Stimulated activated CD4-positive, alpha-beta T cell treated with anti-CD3 and anti-CD28 coated beads, Interleukin-1b, Interleukin-23, amount 100 ng/mL, for 1 hour (primary cell): Measurements from ENCODE around the gene RGPD6.
A peak's percentile ranks its signal among the peaks of the same experiment; 100 is the strongest.
"Not testable (repeated sequence)": the region's sequence is repeated elsewhere in the genome, so short reads cannot be mapped to it uniquely, and the experiment has no call there.

Experiments
- DNase-seq, 2 donors: peaks; one replicate each; pipeline ENCODE4 v3.0.0-alpha.2; 2020; ENCODE audit warnings: low read depth in 2 of 2

RGPD6 gene

DNA sequence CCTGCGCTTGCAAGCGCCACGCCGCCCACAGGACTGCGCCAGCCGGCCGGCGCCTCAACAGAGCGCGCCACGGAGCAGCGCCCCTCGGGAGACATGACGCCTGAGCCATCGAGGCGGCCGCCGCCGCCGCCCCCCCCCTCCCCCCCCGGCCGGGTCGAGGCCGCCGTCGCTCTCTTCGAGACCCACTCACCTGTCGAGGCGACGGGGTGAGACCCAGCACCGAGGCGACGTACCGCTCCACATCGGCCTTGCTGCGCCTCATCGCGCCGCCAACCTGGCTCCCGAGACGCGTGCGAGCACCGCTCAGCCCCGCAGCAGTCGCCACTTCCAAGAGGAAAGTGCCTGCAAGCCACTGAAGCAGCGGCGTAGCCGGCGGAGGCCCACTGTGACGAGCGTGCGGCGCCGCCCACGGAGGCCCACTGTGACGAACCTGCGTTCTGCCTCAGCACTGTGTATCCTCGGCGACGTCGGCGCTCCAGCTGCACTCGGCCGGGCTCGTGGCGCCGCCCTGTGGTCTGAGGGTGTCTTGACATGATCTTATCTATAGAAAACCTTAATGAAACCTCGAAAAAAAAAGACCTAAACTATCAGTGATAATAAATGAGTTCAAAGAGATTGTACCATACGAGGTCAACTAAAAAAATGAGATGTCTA lies at the start of gene RGPD6:
RGPD6 (minus strand) TSS at position 460 of the 654 bp plus-strand sequence; CDS start at position 262, 198 bp downstream.
- not testable (repeated sequence) for DNase-seq

DNA sequence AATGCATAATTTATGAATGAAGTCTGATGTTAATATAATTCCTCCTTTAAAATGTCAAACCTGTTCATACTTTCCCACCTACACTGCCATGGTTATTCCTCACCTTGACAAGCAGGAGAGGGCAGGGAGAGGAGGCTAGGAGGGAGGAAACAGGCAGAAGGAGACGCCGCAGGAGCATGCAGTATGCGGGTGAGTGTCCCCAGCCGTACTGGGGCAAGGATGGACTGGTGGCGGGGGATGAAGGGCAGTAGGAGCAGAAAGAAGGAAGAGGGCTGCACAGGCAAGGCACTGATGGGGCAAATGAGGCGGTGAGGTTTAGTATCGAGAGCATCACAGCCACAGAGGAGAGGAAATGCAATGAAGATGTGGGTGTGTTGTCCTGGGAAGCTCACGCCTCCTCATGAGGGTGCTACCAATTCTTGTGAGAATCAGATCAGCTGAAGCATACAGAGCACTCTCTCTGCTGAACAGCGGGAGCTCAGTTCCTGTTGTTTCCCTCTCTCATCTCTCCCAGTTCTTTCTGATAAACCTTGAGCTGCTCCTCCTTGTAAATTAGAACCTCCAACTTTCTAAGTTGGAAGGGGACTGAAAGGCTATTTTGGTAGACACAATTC lies 42.4 kb upstream of the RGPD6 start:
- not testable (repeated sequence) for DNase-seq

DNA sequence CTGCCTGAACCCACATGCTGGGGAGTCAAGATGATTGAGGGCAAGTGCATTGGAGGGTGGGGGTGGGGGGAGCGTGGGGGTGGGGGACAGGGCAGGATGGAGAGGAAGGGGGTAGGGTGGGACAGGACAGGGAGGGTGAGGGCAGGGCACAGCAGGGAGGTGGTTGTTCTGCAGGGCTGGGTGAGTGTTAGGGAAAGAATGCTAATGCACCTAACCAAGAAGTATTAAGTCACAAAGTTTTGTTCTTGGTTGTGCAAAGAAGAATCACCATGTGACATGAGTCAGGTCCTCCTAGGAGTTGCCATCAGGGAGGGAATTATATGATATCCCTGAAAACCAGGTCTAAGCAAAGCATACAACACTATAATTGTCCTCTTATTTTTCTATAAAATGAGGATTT lies 36.9 kb upstream of the RGPD6 start:
- DNase-seq = not testable (repeated sequence)

DNA sequence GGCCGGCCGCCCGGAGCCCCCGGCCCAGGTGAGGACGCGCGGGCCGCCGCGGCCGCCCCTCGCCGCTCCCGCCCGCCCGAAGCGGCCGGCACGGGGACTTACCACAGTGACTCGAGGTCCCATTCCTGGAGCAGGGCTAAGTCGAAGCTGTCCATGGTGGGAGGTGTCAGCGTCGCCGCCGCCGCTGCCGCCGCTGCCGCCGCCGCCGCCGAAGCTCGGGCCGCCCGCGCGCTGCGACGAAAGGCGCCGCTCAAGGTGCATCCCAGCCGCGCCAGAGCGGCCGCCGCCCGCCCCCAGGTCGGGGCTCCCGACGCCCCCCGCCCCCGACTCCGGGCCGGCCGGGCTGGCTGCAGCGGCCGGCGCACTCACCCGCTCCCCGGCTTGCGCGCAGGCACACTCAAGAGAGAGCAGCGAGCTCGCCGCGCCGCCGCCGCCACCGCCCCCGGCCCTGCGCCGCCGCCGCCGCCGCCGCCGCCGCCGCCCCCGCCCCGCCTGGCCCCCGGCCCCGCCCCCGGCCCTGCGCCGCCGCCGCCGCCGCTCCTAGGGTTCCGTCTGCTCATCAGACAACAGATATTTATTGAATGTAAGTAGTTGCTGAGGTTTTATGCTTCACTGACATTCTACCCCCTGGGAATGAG lies 33.7 kb upstream of the RGPD6 start:
- peak in 1 of 2 donors; percentile 5 for DNase-seq

DNA sequence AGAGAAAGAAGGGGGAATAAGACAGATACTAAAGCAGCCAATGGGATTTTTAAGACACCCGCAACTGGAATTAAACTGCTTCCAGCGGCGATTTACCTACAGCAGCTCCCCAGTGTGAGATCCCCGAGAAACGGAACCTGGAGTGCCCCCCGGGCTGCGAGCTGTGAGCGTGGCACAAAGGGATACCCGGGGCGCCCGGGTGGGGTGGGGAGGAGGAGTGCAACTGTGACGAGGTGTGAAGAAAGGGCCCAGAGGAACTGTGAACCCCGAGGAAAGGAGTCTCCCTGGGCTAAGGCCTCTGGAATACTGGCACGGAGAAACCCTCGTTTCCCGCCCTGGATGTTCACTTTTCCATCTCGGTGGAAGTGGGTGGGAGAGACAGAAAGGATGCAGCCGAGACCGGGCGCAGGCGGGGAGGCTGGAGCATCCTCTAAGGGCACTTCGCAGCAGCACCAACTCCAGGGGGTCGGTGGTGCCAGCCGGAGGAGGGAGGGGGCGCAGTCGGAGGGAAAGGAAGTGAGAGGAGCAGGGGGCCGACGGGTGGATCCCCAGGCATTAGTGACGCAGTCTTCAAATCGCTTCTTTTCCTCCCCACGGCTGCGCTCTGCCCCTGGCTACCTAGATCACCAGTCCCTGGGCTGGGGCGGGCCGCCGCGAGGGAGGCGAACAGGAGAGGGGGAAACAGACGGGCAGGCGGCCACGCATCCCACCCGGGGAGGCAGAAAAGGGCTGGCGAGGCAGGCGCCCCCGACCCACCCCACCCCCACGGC lies 33.0 kb upstream of the RGPD6 start:
- not testable (repeated sequence) for DNase-seq

DNA sequence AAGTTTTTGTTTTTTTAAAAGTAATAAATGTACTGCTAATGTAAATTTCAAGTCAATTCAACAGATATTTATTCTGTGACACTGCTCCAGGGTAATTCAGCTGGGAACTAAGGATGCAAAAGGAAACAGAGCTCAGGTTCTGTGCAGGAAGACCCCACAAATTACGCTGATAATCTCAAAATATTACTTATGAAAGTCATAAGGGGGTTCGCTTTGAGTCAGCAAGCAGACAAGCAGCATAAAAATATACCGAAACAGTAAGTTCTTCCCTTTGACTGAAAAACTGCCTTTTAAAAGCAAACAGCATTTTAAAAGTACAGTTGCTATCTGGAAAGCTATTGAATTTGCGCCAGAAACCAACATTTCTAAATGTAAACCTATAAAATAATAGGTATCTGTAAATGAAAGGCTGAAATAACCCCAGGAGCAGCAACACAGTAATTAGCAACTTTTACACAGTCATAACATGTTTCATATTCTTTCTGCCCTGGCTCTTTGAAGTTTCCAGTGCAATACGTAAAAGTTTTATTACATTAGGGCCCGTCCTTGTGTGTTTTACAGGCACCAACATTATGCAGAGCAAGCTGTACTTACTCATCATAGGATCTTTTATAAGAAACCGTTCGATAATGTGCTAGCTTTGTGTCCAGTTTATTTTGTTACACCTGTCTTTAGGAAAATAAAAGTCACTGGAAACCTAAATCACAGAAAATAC lies 31.9 kb upstream of the RGPD6 start:
- DNase-seq = not testable (repeated sequence)

DNA sequence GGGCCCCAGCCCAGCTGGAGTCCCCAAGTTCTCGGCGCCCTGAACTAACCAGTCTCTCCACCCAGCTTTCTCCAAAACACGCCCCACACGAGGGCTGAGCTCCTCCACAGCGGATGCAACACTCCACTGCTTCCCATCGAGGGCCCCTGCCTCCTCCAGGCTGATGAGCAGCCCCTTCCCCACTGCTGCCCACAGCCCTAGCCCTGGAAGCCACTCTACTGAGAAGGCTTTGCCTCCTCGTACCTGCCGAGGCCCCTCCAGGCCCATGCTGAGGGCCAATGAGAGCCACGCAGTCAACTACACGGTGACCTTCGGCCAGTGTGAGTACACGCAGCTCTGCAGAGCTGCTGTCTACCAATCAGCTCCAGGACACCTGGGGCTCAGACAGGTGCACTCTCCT lies 28.0 kb upstream of the RGPD6 start:
- DNase-seq = not testable (repeated sequence)

DNA sequence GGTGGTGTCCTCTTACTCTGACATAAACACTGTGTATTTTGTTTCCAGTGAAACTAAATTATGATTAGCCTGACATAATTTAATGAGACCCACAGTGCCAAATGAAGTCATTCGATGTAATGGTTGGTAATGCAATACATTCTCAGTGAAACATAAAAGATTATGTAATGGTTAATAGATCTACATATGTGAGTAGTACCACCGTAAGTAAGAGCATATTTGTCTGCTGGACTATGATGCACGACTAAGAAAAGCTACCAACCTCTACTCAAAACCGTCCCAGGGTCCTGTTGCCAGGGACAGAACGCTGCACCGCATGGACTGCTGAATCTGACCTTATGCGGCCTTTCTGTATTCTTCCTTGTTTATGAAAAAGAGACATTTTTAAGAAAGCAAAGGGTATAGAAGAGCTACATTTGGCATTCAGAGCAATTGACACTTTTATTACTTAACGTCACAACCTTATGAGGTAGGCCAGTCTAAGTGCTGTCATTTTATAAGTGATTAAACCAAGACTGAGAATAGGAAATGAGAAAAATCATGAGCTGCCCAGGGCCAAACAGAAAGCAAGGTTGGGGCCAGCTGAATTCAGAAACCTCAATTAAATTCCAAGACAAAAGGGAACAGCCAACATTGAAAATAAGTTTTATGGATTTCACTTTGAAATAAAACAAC lies 27.0 kb upstream of the RGPD6 start:
- not testable (repeated sequence) for DNase-seq

DNA sequence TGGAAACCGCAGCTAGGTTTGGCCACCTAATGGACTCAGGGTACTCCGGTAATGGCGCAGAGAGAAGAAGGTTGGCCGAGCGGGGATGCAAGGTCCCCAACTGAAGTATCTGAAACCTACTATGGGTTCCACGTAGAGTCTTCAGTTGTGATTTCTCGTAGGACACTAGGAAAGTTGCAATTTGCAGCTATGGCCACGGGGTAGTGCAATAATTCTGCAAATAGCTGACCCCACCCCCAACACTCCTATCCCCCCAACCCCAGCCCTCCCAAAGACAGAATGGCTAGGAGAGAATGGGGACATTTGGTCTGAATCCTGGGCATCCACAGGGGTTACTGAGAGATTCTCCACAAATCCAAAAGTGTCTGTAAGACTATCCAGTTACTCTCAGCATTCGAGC lies 25.1 kb upstream of the RGPD6 start:
- DNase-seq = not testable (repeated sequence)

DNA sequence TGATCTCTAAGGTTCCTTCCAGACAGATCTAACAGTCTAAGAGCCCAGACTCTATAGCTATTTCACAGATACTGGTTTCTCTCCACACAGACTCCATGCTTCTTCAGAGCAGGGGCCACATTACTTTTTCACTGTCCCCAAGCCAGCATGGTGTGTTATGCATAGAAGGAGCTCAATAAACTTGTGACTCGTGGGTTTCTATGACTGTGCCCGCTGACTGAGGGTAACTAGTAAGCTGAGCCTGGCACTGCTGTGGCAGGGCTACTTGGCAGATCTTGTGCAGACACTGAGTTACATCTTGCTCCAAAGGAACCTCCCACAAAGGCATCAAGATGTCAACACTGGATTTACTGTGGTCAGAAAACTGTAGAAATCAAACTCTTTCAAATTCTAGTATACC lies 15.0 kb upstream of the RGPD6 start:
- not testable (repeated sequence) for DNase-seq

DNA sequence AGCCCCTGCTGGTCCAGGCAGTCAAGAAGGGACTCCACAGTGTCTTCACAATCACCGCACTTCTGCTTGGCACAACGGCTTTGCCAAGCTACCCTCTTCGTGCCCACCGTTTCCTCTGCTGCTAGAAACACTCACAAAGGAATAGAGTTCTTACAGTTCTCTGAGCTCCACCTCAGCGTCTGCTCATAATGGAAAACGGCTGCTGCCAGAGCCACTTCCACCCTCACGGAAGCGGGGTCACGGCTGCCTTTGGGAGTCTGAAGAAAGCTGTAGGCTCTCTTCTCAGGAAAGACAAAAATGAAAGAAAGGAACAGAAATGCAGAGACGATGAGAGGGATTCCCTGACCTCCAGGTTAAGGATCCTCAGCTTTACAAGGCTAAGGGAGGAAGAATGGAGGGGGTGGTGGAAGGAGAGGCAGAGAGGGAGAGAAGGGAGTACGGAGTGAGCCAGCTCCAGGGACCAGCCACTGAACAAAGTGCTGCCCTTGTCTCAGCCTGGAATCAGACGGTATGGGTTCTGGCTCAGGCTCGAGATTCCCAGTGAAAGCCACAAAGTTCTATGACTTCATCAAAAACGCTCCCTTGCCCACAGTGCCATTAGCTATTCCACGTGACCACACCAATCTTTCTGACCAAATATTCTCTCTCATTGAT lies 12.8 kb upstream of the RGPD6 start:
- DNase-seq = not testable (repeated sequence)

DNA sequence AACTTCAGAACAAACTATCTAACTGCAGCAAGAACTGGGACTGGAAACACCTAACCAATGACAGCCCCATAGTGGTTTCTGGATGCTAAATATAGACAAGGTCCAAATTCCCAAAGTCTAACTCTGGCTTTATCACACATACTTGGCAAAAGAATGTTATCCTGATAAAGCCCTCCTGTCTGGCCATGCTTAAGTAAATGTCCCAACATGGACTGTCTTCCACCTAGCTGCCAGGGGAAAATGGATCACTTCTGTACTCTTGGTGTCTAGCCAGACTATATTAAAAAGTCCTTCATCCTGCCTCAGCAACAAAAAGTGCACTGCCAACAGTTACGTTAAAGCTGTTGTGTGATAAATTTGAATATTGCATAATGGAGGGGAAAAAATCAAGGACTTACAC lies 11.5 kb upstream of the RGPD6 start:
- DNase-seq = not testable (repeated sequence)

DNA sequence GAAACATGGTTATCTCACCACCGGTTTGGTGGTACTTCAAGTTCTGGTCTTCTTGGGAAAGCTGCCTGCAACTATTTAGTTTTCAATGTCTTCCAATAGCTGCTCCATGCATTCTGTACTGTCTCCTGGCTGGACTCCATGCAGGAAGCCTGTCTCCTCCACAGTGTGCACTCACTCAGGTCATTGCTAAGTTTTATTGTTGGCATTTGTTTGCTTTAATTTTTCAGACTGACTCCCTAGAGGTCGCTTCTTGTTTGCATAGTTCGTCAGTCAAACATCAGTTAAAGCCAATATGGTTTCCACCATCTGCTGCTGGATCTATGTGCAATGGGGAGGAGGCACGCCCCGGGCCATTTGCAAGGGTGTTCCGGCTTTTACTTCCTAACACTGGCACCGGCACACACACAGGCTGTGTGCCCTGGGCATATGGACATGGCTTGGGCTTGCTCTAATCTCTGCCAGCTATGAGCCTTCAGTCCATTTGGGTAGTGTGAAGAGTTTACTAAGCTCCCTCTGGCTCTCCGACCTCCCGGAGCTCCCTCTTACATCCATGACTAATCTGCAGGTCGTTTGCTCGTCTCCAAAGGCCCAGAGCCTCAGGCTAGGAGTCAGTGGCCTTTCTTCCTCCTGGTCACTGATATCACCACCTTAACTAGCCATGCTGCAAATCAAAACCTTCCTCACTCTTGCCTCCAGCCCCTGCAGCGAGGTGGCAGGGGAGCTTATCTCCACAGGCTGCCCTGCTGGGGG lies 2.4 kb upstream of the RGPD6 start:
- DNase-seq = not testable (repeated sequence)

DNA sequence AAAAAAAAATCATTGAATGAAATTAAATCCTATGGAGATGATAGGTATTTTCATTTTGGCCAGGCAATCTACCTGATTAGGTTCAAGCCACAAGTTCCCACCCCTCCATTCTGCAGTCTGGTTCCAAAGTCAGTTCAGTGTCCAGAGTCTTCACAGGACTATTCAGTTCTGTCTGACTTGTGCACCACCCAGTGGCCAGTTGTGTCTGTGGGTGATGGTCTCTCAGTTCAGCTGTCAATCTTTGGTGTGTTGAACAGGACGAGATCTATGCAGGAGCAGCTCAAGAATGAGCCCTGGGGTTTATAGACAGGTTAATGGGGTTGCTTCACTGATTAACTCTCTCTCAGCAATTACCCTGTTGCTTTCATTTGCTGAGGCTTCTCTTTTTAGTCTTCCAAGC lies 1.4 kb upstream of the RGPD6 start:
- not testable (repeated sequence) for DNase-seq

DNA sequence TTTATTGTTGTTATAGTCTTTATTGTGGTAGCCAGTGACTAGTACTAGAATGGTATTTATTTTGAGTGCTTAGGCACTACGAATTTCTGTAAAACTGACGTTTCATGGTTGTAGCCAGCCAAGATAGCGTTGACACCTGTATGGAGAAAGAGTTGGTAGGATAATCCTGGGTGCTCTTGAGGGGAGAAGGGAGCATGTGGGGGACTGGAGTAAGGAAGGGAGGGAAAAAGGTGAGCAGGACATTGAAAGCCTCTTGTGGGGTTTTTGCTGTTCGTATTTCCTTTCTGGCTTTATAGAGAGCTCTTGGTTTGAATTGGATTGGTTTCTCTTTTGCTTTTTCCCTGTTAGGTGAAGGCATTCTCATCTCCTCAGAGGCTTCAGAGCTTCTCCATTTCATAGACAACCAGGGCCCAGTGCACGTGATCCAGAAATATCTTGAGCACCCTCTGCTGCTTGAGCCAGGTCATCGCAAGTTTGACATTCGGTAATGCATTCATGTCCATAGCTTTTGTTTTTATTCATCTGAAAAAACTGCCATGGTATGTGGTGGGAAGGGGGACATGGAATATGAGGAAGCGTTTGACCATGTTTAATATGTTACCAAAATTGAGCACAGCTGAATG lies 77.2 kb downstream of the RGPD6 start:
- DNase-seq = not testable (repeated sequence)

DNA sequence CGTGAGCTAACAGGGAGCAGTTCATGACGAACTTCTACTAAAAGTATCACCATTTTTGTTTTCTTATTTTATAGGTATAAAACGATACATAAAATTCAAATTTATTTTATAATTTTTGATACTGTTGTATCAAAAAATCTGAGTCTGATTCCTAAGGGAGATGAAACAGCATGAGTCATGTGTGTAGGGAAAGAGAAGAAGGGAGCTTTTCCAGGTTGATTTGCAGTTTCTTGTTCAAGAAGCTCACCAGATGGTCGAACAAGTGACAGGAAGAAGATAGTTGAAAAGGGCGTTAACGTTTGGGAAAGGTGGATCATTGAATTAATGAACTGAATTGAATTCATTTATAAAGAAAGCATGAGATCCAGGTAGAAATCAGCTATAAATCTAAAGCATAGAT lies 81.0 kb downstream of the RGPD6 start:
- DNase-seq = not testable (repeated sequence)

DNA sequence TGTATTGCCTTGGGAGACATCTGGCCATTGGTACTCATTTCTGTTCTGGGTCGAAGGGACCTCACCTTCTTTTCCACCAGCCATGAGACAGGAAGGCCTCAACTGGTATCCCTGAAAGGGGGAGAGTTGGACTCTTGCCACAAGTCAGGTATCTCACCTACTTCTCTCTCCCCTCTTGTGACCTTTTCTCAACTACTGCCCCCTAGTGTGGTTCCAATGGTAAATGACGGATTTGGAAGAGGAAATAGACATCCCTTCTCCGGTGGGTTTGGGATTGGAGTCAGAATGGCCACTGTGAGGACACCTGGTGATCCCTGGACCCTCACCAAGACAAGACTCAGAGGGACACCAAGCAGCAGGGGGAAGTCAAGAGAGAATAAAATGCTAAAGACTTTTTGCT lies 82.5 kb downstream of the RGPD6 start:
- DNase-seq = not testable (repeated sequence)

DNA sequence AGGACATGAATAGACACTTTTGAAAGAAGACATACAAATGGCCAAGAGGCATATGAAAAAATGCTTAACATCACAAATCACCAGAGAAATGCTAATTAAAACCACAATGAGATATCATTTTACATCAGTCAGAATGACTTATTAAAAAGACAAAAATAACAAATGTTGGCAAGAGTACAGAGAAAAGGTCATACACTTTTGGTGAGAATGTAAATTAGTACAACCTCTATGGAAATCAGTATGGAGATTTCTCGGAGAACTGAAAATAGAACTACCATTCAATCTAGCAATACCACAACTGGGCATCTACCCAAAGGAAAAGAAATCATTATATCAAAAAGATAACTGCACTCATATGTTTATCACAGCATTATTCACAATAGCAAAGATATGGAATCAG lies 88.0 kb downstream of the RGPD6 start:
- DNase-seq = not testable (repeated sequence)

DNA sequence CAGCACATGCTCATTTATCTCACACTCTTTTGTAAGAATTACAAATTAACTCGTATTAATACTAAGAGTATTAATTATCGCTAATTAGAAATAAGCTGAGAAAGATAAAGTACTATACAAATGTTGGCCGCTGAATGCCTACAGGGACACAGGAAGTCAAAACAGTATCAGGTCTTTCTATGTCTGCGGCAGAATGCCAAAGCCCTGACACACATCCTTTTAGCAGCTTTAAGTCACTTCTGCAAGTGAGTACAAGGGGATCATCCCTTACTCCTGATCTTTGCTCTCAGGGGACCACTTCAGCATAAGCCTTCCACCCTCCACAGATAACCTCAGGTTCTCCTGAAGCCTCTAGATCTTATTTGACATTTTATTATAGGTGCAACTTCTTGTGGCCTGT lies 94.3 kb downstream of the RGPD6 start:
- DNase-seq = not testable (repeated sequence)
